Mesenchymal stem cell (in vitro differentiated cells and primary cell): ENCODE data around the gene ACSM2B.
"Not testable (repeated sequence)": the region's sequence is repeated elsewhere in the genome, so short reads cannot be mapped to it uniquely, and the experiment has no call there.

Source experiments
- DNase-seq: peaks from one replicate; pipeline ENCODE4 v3.0.0-alpha.2; 2013
- H2AFZ ChIP-seq: one replicate; pipeline ENCODE4 v1.6.1; 2013; ENCODE audit warnings: low read depth, mild to moderate bottlenecking, control low read depth, inconsistent platforms, low read length, moderate library complexity
- H2AK5ac ChIP-seq: 2 replicates; pipeline ENCODE4 v1.6.1; 2013; ENCODE audit warnings: low read length, moderate library complexity, mild to moderate bottlenecking, inconsistent platforms; ENCODE audit not compliant: severe bottlenecking
- H2BK120ac ChIP-seq: one replicate; pipeline ENCODE4 v1.6.1; 2013; ENCODE audit warnings: low read depth, mild to moderate bottlenecking, inconsistent platforms, low read length, moderate library complexity
- H2BK12ac ChIP-seq, 2 experiments: one replicate each; pipeline ENCODE4 v1.6.1; 2013; ENCODE audit warnings: inconsistent platforms in 2 of 2, low read length in 2 of 2, mild to moderate bottlenecking in 2 of 2, moderate library complexity in 2 of 2, control low read depth in 1 of 2
- H2BK15ac ChIP-seq: one replicate; pipeline ENCODE4 v1.6.1; 2013; ENCODE audit warnings: mild to moderate bottlenecking, low read depth, inconsistent platforms; ENCODE audit not compliant: poor library complexity, severe bottlenecking
- H2BK5ac ChIP-seq: 2 replicates; pipeline ENCODE4 v1.6.1; 2013; ENCODE audit warnings: low read depth, mild to moderate bottlenecking, low read length, control low read depth, inconsistent platforms; ENCODE audit not compliant: poor library complexity, severe bottlenecking
- H3K14ac ChIP-seq, 2 experiments: one replicate each; pipeline ENCODE4 v1.6.1; 2013; ENCODE audit warnings: inconsistent platforms in 2 of 2, low read length in 2 of 2, control low read depth in 1 of 2, mild to moderate bottlenecking in 1 of 2, moderate library complexity in 1 of 2
- H3K18ac ChIP-seq, 2 experiments: one replicate each; pipeline ENCODE4 v1.6.1; 2013; ENCODE audit warnings: inconsistent platforms in 2 of 2, low read length in 2 of 2, control low read depth in 1 of 2, low read depth in 1 of 2, mild to moderate bottlenecking in 1 of 2
- H3K23ac ChIP-seq, 2 experiments: one replicate each; pipeline ENCODE4 v1.6.1; 2013; ENCODE audit warnings: inconsistent platforms in 2 of 2, low read length in 2 of 2, mild to moderate bottlenecking in 2 of 2, moderate library complexity in 2 of 2, control low read depth in 1 of 2
- H3K27ac ChIP-seq: 2 replicates; pipeline ENCODE4 v1.5.1; 2013; ENCODE audit warnings: mild to moderate bottlenecking, moderate library complexity, low read length, control low read depth, inconsistent platforms; ENCODE audit not compliant: poor library complexity, severe bottlenecking
- H3K27me3 ChIP-seq, 2 experiments: 2 replicates each; pipeline versions ENCODE4 v1.6.1 to v1.7.0; 2013; ENCODE audit warnings: low read length in 2 of 2, mild to moderate bottlenecking in 2 of 2, moderate library complexity in 2 of 2, control low read depth in 1 of 2, inconsistent platforms in 1 of 2; ENCODE audit not compliant: control insufficient read depth in 1 of 2, insufficient read depth in 1 of 2
- H3K36me3 ChIP-seq, 2 experiments: 2 replicates each; pipeline versions ENCODE4 v1.6.1 to v1.7.0; 2013; ENCODE audit warnings: low read length in 2 of 2, control low read depth in 1 of 2, inconsistent platforms in 1 of 2, low read depth in 1 of 2, mild to moderate bottlenecking in 1 of 2; ENCODE audit not compliant: insufficient read depth in 2 of 2, control insufficient read depth in 1 of 2
- H3K4ac ChIP-seq, 2 experiments: one replicate each; pipeline ENCODE4 v1.6.1; 2013; ENCODE audit warnings: inconsistent platforms in 2 of 2, low read length in 2 of 2, mild to moderate bottlenecking in 2 of 2, moderate library complexity in 2 of 2, control low read depth in 1 of 2, low read depth in 1 of 2
- H3K4me1 ChIP-seq: 2 replicates; pipeline ENCODE4 v1.6.1; 2013; ENCODE audit warnings: low read depth, low read length, control low read depth; ENCODE audit not compliant: control insufficient read depth, insufficient read depth
- H3K4me2 ChIP-seq: 2 replicates; pipeline ENCODE4 v1.6.1; 2013; ENCODE audit warnings: low read length, mild to moderate bottlenecking, inconsistent platforms; ENCODE audit not compliant: poor library complexity, severe bottlenecking
- H3K4me3 ChIP-seq, 2 experiments: 2 replicates each; pipeline versions ENCODE4 v1.5.1 to v1.7.0; 2013; ENCODE audit warnings: low read length in 2 of 2, mild to moderate bottlenecking in 2 of 2, control low read depth in 1 of 2, low read depth in 1 of 2; ENCODE audit not compliant: insufficient read depth in 1 of 2
- H3K79me1 ChIP-seq: replicated peaks from 2 replicates; pipeline ENCODE4 v1.6.1; 2013; ENCODE audit warnings: mild to moderate bottlenecking, control low read depth, low read length, inconsistent platforms; ENCODE audit not compliant: poor library complexity, severe bottlenecking
- H3K9ac ChIP-seq: 2 replicates; pipeline ENCODE4 v1.7.0; 2013; ENCODE audit warnings: mild to moderate bottlenecking, low read length, moderate library complexity
- H3K9me3 ChIP-seq: 2 replicates; pipeline ENCODE4 v1.7.0; 2013; ENCODE audit warnings: mild to moderate bottlenecking, low read length; ENCODE audit not compliant: control insufficient read depth
- H4K8ac ChIP-seq: one replicate; pipeline ENCODE4 v1.6.1; 2013; ENCODE audit warnings: inconsistent platforms, mild to moderate bottlenecking, low read length, moderate library complexity
- H4K91ac ChIP-seq: one replicate; pipeline ENCODE4 v1.6.1; 2013; ENCODE audit warnings: mild to moderate bottlenecking, low read length, inconsistent platforms
- WGBS: methylation state at CpG from one replicate; pipeline ENCODE4 v1.1.7; 2013; ENCODE audit warnings: mixed read lengths; 5-methylcytosine and 5-hydroxymethylcytosine counted together

Gene ACSM2B

DNA sequence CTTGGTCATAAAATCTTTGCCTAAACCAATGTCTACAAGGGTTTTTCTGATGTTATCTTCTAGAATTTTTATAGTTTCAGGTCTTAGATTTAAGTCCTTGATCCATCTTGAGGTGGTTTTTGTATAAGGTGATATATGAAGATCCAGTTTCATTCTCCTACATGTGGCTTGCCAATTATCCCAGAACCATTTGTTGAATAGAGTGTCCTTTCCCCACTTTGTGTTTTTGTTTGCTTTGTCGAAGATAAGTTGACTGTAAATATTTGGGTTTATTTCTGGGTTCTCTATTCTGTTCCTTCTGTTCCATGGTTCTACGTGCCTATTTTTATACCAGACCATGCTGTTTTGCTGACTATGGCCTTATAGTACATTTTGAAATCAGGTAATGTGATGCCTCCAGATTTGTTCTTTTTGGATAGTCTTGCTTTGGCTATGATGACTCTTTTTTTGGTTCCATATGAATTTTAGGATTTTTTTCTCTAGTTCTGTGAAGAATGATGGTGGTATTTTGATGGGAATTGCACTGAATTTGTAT lies 7.0 kb downstream of the ACSM2B start:
- not testable (repeated sequence) for H3K18ac ChIP-seq, DNase-seq, H3K79me1 ChIP-seq, H2BK5ac ChIP-seq, H3K27ac ChIP-seq, H3K4me2 ChIP-seq, H4K8ac ChIP-seq, H3K4ac ChIP-seq, H3K36me3 ChIP-seq, H4K91ac ChIP-seq, H2BK120ac ChIP-seq, H3K9ac ChIP-seq, H3K23ac ChIP-seq, H2AFZ ChIP-seq, H3K4me3 ChIP-seq, H3K27me3 ChIP-seq, H3K9me3 ChIP-seq, H2BK12ac ChIP-seq, H3K14ac ChIP-seq, H3K4me1 ChIP-seq, H2AK5ac ChIP-seq, H2BK15ac ChIP-seq
- 40% methylated on average over 2 of the region's 2 CpGs for WGBS

- H3K18ac ChIP-seq, result no peak overlapping the region
- H3K23ac ChIP-seq, result no peak overlapping the region
- 45% methylated on average over 2 of the region's 3 CpGs for WGBS
- H3K14ac ChIP-seq, result no peak overlapping the region
- no peak overlapping the region for H3K4ac ChIP-seq
- no peak overlapping the region for H2AFZ ChIP-seq
- H3K9ac ChIP-seq, result no peak overlapping the region
- no peak overlapping the region for H4K91ac ChIP-seq
- no peak overlapping the region for H2BK5ac ChIP-seq
- H2BK12ac ChIP-seq, result no peak overlapping the region
- H3K4me3 ChIP-seq, result no peak overlapping the region
- H3K9me3 ChIP-seq, result no peaks in the 10 kb centered on the region
- no peaks in the 10 kb centered on the region for H3K79me1 ChIP-seq
- H2BK120ac ChIP-seq, result no peak overlapping the region
- H3K4me2 ChIP-seq, result no peak overlapping the region
- no peaks in the 10 kb centered on the region for H3K36me3 ChIP-seq
- H4K8ac ChIP-seq, result no peak overlapping the region
- H3K27ac ChIP-seq, result no peak overlapping the region
- H2AK5ac ChIP-seq, result no peak overlapping the region
- DNase-seq, result no peak
- H3K27me3 ChIP-seq, result no peaks in the 10 kb centered on the region
- H2BK15ac ChIP-seq, result no peak overlapping the region
- H3K4me1 ChIP-seq, result no peaks in the 10 kb centered on the region
Observed at GRCh38 chr16:20568404-20568803, 7.8 kb downstream of the ACSM2B start.

- Histone ChIP-seq H2AFZ (no peak overlapping the region), H3K9me3 (no peaks in the 10 kb centered on the region), H4K91ac (no peak overlapping the region), H2BK5ac (no peak overlapping the region), H3K4me1 (no peaks in the 10 kb centered on the region), H3K18ac (no peak overlapping the region), H3K36me3 (no peaks in the 10 kb centered on the region), H4K8ac (no peak overlapping the region), H2BK12ac (no peak overlapping the region), H3K23ac (no peak overlapping the region), H3K27ac (no peak overlapping the region), H3K9ac (no peak overlapping the region), H3K4me2 (no peak overlapping the region), H3K27me3 (no peaks in the 10 kb centered on the region), H2AK5ac (no peak overlapping the region), H3K14ac (no peak overlapping the region), H3K79me1 (no peaks in the 10 kb centered on the region), H2BK120ac (no peak overlapping the region), H3K4me3 (no peak overlapping the region), H3K4ac (no peak overlapping the region), H2BK15ac (no peak overlapping the region)
- DNase-seq, result no peak
Observed at GRCh38 chr16:20566864-20567263, 9.3 kb downstream of the ACSM2B start.

- not testable (repeated sequence) for H3K23ac ChIP-seq, H3K4me1 ChIP-seq, H3K27ac ChIP-seq, H2AK5ac ChIP-seq, H3K4ac ChIP-seq, H4K91ac ChIP-seq, H3K9me3 ChIP-seq, H2BK5ac ChIP-seq, H3K27me3 ChIP-seq, H3K9ac ChIP-seq, H3K14ac ChIP-seq, H3K36me3 ChIP-seq, H2BK12ac ChIP-seq, H3K79me1 ChIP-seq, H3K18ac ChIP-seq, H2AFZ ChIP-seq, H3K4me3 ChIP-seq, H4K8ac ChIP-seq, DNase-seq, H3K4me2 ChIP-seq, H2BK15ac ChIP-seq, H2BK120ac ChIP-seq
- 83% methylated on average over 1 of the region's 2 CpGs for whole genome bisulfite sequencing
Observed at GRCh38 chr16:20565334-20565733, 10.8 kb downstream of the ACSM2B start.
